Testis (tissue), 3 donors: ENCODE measurements around the gene TAF11. TPM values are rescaled to one million over a fixed set of nuclear protein-coding genes. Genes with fewer than 3 reads are reported as not detected.

ENCODE experiments used
- DNase-seq: peaks from one replicate; pipeline ENCODE4 v3.0.0-alpha.2; 2019
- H3K27ac ChIP-seq, 2 donors: fragments of 200-600 bp; sonication (generic); one replicate each; pipeline ENCODE4 v1.5.1; 2019
- H3K27me3 ChIP-seq: fragments of 200-600 bp; sonication (generic); one replicate; pipeline ENCODE4 v1.5.1; 2019
- H3K36me3 ChIP-seq: fragments of 200-600 bp; sonication (generic); one replicate; pipeline ENCODE4 v1.5.1; 2017; ENCODE audit warnings: low read depth; ENCODE audit errors: missing control alignments
- H3K4me1 ChIP-seq: fragments of 200-600 bp; sonication (generic); one replicate; pipeline ENCODE4 v1.5.1; 2019
- H3K4me3 ChIP-seq, 2 donors: fragments of 200-600 bp; sonication (generic); one replicate each; pipeline ENCODE4 v1.5.1; 2017 to 2019
- H3K9me3 ChIP-seq: fragments of 200-600 bp; sonication (generic); one replicate; pipeline ENCODE4 v1.5.1; 2017
- POLR2A ChIP-seq: fragments of 450-650 bp; IDR thresholded peaks from one replicate; pipeline ENCODE4 v1.6.1; 2017; ENCODE audit warnings: antibody characterized with exemption, mild to moderate bottlenecking, moderate library complexity
- WGBS, 2 donors: methylation state at CpG; one replicate each; pipeline ENCODE4 v1.1.5; 2018; 5-methylcytosine and 5-hydroxymethylcytosine counted together
- intact Hi-C: fragments of 100-400 bp; cut with DNase I; formaldehyde crosslinking; loops from one replicate; pipeline ENCODE4 v1.15.1; 2023; ENCODE audit warnings: low total_unique reads
- polyA plus RNA-seq: library from polyadenylated mRNA; stranded (reverse); fragments of 350-450 nt; fragmentation: Illumina TruSeq; extraction: RNeasy Lipid Tissue Mini Kit (QIAGEN cat#74804); gene quantifications from one replicate; pipeline ENCODE4 v1.2.3, GENCODE V29; 2014; ENCODE audit warnings: low read depth, low replicate concordance; ENCODE audit not compliant: insufficient read depth
- total RNA-seq, 2 donors: library from RNA; depleted of rRNA; stranded (reverse); fragments of >200 nt; gene quantifications; one replicate each; pipeline ENCODE4 v1.2.3, GENCODE V29; 2016
- TF ChIP-seq, protein P1 (sequence below), 3 experiments: fragments of 450-650 bp in 2 of 3; fragments of 200-600 bp in 1 of 3; sonication (generic) in 1 of 3; IDR thresholded peaks; one replicate each; pipeline ENCODE4 v1.5.1; 2016 to 2019; ENCODE audit warnings: antibody characterized with exemption in 3 of 3, mild to moderate bottlenecking in 2 of 3, moderate library complexity in 1 of 3

The TAF11 gene
- total and polyA plus RNA-seq, 3 donors from 2014 or later = 52.2 to 69.7 (median 65.9) TPM

DNA sequence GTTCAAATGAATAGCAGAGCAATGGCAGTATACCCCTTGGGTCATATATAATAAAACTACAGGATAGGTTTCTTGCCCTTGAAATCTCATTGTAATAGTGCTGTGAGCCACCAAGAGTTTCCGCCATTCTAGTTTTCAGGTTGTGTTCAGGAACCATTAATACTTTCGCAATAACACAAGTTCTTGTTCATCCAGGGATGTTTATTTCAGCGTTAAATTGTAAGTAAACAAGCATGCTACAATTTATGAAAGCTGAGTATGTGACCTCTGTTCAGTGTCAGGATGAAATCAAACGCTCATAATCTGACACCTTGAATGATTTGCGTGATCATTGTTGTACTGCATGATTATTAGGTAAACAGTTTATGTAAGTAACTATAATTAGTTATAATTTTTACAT, 24.0 kb upstream of the TAF11 start:
- DNase-seq = no peak
- no peak overlapping the region for H3K4me3 ChIP-seq
- peaks cover 36% of the 10 kb centered on the region for H3K4me1 ChIP-seq
- 95% methylated on average over 5 of the region's 5 CpGs for WGBS, 2 donors
- no peaks in the 10 kb centered on the region for H3K9me3 ChIP-seq
- TF ChIP-seq, protein P1, sequence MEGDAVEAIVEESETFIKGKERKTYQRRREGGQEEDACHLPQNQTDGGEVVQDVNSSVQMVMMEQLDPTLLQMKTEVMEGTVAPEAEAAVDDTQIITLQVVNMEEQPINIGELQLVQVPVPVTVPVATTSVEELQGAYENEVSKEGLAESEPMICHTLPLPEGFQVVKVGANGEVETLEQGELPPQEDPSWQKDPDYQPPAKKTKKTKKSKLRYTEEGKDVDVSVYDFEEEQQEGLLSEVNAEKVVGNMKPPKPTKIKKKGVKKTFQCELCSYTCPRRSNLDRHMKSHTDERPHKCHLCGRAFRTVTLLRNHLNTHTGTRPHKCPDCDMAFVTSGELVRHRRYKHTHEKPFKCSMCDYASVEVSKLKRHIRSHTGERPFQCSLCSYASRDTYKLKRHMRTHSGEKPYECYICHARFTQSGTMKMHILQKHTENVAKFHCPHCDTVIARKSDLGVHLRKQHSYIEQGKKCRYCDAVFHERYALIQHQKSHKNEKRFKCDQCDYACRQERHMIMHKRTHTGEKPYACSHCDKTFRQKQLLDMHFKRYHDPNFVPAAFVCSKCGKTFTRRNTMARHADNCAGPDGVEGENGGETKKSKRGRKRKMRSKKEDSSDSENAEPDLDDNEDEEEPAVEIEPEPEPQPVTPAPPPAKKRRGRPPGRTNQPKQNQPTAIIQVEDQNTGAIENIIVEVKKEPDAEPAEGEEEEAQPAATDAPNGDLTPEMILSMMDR (IDR thresholded peaks at IDR 0.05) = no peak
- no peak for TF ChIP-seq POLR2A
- no peaks in the 10 kb centered on the region for H3K36me3 ChIP-seq
- H3K27me3 ChIP-seq = no peaks in the 10 kb centered on the region
- intact Hi-C loops = no loop called here
- no peak overlapping the region for H3K27ac ChIP-seq

DNA sequence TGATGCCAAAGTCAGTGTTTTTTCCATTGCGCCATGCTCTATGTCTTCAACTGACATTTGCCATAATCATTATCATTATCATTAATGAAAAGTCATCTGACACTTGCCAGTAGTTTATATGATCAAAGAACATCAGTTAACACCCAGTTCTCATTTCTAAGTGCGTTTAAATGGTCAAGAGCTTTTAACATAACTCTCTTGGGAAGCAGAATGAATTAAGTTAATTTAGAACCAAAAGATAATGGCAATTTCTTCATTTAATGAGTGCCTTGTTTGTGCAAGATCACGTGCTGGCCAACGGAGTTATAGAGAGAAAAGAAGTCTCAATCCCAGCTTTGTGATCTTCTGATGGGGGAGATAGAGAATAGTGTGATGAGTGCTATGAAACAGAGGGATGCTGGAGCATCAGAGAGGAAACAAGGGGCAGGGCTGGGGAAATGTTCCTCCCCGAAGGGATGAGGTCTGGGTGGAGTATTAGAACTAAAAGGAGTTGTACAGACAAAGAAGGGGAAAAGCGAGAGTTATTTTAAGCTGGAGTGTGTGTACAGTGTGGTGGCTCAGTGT, 21.6 kb upstream of the TAF11 start:
- Histone ChIP-seq H3K27ac (no peak overlapping the region), H3K27me3 (no peaks in the 10 kb centered on the region), H3K9me3 (no peaks in the 10 kb centered on the region), H3K36me3 (no peaks in the 10 kb centered on the region), H3K4me1 (peaks cover 35% of the 10 kb centered on the region), H3K4me3 (no peak overlapping the region)
- TF ChIP-seq, protein P1 (IDR thresholded peaks at IDR 0.05) = no peak
- no peak for TF ChIP-seq POLR2A
- DNase-seq = no peak
- intact Hi-C loops = no loop called here
- WGBS, 2 donors = 67 to 80% methylated on average over 6 of the region's 6 CpGs

DNA sequence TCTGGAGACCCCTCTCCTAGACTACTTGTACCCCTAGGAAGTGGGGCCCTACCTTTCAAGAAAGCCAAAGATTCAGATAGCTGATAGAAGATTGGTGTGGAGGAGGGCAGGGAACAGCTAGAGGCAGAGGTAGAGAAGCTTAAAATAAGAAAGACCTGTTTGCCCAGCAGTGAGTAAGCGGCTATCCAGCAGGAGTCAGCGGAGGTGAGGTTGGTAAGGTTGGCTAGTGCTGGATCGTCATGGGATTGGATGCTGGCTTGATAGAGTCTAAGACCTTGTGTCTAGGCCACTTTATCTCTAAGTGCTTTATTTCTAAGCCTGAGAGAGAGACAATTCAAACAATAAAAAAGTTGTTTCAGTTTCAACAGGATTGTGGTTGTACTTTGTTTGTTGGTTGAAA, 20.4 kb upstream of the TAF11 start:
- no peaks in the 10 kb centered on the region for H3K27me3 ChIP-seq
- no peak for DNase-seq
- no peak overlapping the region for H3K4me3 ChIP-seq
- peaks cover 38% of the 10 kb centered on the region for H3K4me1 ChIP-seq
- 76 to 93% methylated on average over 3 of the region's 3 CpGs for WGBS, 2 donors
- TF ChIP-seq POLR2A = no peak
- TF ChIP-seq, protein P1 (IDR thresholded peaks at IDR 0.05) = no peak
- H3K27ac ChIP-seq = no peak overlapping the region
- intact Hi-C loops = no loop called here
- H3K9me3 ChIP-seq = no peaks in the 10 kb centered on the region
- no peaks in the 10 kb centered on the region for H3K36me3 ChIP-seq

DNA sequence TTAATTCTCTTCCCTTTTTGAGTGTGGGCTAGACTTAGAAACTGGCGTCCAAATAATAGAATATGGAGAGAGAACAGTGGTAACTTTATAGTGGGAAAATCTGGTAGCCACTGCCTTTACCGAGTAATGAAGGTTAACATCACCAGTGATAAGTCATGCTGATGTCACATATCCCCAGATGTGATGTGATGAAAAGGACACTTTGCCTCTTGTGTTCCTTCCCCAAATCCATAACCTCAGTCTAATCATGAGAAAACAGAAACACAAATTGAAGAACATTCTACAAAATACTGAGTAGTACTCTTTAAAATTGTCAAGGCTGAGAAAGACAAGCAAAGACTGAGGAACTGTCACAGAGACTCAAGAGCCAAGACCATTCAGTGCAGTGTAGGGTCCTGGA, 19.0 kb upstream of the TAF11 start:
- 72 to 75% methylated on average over 2 of the region's 2 CpGs for WGBS, 2 donors
- no peak for DNase-seq
- TF ChIP-seq, protein P1 (IDR thresholded peaks at IDR 0.05) = no peak
- no peak for TF ChIP-seq POLR2A
- H3K9me3 ChIP-seq = no peaks in the 10 kb centered on the region
- H3K4me1 ChIP-seq = peaks cover 38% of the 10 kb centered on the region
- no peak overlapping the region for H3K27ac ChIP-seq
- no peaks in the 10 kb centered on the region for H3K27me3 ChIP-seq
- intact Hi-C loops = no loop called here
- H3K4me3 ChIP-seq = no peak overlapping the region
- no peaks in the 10 kb centered on the region for H3K36me3 ChIP-seq

DNA sequence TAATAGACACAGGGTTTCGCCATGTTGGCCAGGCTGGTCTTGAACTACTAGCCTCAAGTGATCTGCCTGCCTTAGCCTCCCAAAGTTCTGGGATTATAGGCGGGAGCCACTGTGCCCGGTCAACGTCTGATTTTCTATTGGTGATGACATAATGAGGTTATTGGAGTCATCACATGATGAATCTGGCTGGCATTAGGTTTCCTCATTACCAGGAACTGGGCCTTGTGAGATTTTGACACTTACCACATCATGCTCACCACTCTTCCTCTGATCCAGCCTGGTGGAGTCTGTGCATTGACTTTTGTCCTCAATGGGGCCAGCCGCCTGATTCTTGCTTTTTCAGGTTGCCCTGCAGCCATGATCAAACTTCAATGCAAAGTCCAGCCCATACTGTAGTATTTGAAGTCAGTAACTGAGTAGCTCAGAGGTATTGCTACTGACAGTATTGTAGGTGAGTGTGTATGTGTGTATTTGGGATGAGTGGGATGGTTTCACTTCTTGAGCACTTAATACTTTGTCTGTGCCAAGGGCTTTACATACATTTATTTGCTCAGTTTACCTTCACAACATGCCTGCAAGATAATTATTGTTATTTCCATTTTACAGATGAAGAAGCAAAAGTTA, 17.3 kb upstream of the TAF11 start:
- Histone ChIP-seq H3K4me1 (peaks cover 47% of the 10 kb centered on the region), H3K4me3 (no peak overlapping the region), H3K9me3 (no peaks in the 10 kb centered on the region), H3K27me3 (no peaks in the 10 kb centered on the region), H3K27ac (no peak overlapping the region), H3K36me3 (no peaks in the 10 kb centered on the region)
- intact Hi-C loops = no loop called here
- 91 to 93% methylated on average over 5 of the region's 5 CpGs for WGBS, 2 donors
- DNase-seq = no peak
- no peak for TF ChIP-seq POLR2A
- TF ChIP-seq, protein P1 (IDR thresholded peaks at IDR 0.05) = no peak
